Fibroblast of skin of left quadriceps (primary cell): ENCODE data around the gene ARID1B.
A peak's percentile ranks its signal among the peaks of the same experiment; 100 is the strongest.

ENCODE experiments used
- DNase-seq, 2 experiments: peaks; one replicate each; pipeline ENCODE4 v3.0.0-alpha.2; 2013; ENCODE audit warnings: low read depth in 2 of 2

Gene ARID1B

DNA sequence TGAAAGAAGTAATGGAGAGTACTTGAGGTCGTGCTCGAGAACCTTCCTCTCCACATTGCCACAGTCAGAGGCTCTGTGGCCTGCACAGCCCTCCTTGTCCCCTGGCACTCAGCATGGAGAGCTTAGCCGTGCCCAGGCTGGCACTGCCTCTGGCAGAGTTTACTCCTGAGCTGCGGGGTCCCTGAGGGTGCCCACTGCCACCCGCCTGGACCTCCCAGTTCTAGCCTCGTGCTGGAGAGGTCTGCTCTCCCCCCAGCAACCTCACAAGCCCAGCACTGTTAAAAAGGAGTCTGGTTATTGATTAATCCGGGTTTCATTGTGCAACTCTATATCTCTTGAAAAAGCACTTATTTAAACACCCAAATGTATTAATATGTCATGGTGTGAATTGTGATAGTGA lies 319.3 kb downstream of the ARID1B start:
- no peak for DNase-seq

DNA sequence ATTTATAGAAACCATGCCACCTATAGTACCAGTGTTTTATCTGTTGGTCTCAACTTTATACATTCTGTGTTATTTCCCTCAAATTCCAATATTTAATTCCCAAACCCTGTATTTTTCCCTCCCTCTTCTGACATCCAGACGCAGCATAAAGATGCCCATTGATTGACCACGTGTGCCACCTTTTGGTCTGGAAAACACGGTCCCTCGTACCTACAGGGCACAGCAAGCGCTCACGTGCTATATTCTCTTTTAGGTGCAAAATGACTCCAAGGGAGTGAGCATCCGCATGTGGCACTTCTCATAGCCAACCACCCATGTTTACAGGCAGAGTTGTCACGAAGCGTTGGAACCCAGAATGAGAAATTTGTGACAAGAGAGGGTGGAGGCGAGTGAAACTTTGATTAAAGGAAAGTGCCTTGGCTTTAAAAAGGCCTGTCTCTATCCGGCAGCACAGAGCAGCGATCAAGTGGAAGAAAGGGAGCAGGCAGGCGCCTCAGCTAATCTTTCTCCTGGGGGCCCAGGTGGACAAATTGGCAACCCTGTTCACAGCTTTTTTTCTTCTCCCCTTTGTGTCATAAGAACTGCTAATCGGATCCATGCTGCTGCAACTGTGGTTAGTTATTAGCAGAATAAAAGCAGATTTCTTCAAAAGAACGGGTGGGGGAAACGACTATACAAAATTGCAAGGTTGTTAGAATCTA lies 320.2 kb downstream of the ARID1B start:
- DNase-seq = no peak

DNA sequence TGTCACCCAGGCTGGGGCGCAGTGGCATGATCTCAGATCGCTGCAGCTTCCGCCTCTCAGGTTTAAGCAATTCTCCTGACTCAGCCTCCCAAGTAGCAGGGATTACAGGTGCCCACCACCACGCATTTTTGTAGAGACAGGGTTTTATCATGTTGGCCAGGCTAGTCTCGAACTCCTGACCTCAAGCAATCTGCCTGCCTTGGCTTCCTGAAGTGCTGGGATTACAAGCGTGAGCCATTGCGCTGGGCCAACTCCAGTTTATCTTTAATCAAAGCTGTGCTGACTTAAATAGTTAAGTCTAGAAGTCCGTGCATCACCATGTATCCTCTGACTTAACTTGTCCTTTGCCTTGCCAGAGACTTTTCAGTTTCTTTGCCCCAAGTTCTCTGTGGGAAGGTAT lies 321.8 kb downstream of the ARID1B start:
- DNase-seq = no peak

DNA sequence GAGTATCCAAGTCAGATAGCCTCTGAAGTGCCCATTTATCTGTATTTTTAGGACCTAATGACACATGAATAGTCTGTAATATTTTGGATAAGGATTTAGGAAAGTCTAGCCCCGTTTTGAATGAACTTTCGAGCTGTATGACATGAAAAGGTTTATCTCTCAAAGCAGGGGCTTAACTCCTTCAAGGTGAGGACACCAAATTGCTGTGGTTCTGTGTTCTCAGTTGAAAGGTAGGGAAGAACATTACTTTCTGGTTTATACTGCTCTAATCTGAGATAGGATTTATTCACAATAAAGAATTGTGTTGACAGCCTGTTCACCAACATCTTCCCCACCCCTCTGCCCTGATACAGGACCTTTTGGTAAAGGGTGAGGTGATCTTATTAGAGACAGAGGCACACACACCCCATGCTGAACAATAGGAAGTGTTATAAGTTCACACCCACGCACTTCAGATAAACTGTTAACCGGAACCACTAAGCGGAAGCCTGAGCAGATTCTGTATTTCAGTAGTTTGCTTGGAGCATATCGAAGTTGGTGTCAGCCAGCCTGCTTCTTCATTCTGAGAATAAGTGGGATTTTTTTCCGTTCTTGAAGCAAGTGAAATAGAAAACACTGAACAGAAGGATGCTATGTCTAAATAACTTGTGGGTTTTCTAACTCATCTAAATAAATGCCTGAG lies 322.9 kb downstream of the ARID1B start:
- no peak for DNase-seq

DNA sequence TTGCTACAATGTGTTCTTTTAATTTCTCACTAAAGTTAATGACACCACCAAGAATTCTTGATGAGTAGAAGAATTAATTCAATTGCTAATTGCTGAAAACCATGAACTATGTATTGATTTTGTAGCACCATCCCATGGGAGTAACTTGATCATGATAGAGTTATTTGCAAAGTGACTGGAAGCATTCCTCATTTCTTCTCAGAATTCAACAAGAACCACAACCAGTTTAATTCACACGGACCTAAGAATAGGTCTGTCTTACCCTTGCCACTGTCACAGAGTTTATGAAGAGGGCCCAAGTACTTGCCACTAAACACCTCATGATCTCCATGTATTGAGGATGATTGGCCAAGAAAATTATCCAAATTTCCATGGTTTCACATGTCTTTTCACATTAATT lies 324.0 kb downstream of the ARID1B start:
- DNase-seq = no peak

DNA sequence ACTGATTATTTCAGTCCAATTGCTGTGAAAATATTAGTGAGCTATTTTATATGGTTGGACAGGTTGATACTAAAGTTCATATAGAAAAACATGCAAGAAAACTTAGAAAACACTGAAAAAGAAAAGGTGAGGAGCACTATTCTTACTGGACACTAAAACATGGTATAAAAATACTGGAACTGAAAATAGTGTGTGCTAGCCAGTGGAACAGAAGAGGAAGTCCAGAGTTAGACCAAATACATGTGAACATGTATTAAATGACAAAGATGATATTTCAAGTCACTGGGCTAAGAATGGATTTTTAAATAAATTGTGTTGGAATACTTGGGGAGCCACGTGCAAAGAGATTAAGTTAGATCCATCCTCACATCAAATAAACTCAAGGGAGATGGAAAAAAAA lies 327.6 kb downstream of the ARID1B start:
- no peak for DNase-seq

DNA sequence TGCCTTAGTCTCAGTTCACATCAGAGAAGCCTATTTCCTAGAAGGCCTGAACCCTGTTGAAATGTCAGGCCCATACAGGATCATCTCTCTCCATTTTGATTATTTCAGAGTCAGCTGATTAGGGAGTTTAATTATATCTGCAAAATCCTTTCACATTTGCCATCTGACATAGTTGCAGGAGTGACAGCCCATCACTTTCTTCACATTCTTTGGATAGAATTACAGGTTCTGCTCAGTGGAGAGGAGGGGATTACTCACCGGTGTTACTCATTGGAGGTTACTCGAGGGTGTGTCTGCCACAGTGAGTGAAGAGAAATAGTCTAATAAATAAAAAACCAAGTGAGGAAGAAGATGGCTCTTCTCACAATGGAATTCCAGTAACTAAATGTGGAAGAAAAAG lies 329.3 kb downstream of the ARID1B start:
- DNase-seq = peak in 1 of 2 experiments; percentile 9

DNA sequence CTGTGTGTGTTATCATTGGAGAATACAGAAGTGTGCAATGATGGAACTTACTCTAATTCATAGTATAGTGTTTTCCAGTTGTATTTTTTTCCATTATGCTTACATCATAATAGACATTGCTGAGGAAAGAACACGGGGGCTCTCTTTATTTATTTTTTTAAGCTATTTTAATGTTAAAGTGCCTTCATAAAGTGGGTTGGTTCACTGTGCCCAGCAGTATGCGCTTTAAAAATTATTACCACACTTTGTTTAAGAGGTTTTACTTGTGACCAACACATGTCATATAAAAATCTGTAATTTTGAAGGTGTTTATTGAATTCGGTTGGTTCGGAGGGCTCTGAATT lies 330.4 kb downstream of the ARID1B start:
- no peak for DNase-seq

DNA sequence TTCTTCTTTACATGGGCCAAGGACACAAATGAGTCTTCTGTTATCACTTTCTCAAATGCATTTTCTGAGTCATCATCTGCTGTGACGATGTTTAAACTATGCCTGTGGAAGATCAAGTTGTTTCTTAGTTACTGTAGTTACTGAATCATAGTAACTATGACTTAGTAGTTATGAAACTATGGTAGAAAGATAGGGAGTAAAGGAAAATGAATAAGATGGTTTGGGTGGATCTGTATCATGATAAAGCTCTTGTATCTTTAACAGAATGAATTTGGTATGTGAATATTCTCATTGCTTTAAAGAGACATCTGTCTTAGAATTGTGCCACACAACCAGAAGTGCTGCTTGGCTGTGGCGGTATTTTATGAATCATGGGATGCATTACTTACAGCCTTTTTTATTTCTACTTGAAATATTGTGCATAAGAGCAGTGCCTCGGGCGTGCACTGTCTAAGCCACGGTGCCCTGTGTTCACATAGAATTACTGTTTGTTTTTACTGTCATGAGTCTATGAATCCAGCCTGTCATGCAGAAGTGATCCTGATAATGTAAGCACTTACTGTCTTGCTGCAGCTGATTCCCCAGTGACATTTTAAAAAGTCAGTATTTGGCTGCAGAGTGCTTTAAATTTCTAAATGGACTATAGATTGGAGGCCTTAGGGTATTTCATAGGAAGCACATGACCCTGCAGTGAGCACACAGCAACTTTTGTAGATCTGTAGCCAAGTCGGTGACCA lies 330.9 kb downstream of the ARID1B start:
- peak; percentile 66 to 68 for DNase-seq

DNA sequence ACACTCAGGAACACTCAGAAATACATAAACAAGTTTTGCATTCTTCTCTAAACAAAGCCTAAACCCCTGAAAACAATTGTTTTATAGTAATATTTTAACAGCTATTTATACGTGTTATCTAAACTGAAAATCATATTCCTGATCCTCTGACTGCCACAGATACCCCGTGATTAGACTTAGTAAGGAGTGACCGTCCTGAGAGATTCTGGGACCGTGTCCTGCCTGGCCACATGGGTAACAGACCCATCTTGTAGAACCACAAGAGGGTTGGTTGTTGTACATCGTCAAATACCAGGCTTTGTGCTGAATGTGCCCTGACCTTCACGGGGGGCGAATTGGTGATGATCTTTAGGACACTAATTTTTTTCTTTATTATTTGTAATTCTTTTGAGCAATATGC lies 331.7 kb downstream of the ARID1B start:
- DNase-seq = no peak

DNA sequence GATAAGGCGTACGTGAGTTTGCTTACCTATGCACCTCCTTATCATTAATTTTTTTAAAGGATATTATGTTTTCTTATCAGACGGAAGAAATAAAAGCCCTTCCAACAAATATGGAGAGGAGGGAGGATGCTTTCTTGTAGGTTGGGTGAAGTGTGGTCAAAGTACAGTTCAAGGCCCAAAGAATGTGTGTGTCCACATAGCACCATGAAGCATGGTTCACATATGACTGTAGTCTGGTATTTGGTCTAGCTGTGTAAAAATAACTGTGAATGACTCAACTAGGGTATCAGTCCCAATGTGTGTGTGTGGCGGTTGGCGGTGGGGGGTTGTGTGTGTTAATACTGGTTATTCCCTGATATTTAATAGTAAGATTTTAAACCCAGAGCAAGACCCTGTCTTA lies 333.4 kb downstream of the ARID1B start:
- peak in 1 of 2 experiments; percentile 33 for DNase-seq

DNA sequence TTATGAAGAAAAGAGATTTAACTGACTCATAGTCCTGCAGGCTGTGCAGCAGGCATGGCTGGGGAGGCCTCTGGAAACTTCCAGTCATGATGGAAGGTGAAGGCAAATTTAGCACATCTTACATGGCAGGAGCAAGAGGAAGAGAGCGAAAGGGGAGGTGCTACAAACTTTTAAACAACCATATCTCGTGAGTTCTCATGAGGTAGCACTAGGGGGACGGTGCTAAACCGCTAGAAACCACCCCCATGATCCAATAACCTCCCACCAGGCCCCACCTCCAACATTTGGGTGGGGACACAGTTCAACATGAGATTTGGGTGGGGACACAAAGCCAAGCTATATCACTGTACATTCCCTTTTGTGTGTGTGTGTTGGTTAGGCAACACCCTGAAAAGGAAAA lies 336.2 kb downstream of the ARID1B start:
- DNase-seq = no peak

DNA sequence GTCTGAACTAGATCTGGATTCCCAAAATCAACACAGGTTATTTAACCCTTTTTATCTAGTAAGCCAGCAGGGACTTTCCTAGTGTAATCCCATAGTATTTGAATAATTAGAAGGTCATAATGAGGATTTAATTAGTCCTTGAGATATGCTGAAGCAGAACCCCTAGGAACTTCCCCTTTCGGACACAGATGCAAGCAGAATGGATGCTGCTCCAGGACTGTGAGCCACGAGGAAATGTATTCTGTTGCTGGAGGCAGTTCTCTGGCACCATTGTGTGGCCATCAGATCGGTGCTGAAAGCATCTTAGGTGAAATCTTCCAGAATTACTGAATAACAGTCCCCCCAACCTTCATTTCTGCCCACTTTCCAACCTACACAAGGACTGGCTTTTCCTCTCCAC lies 339.2 kb downstream of the ARID1B start:
- no peak for DNase-seq

DNA sequence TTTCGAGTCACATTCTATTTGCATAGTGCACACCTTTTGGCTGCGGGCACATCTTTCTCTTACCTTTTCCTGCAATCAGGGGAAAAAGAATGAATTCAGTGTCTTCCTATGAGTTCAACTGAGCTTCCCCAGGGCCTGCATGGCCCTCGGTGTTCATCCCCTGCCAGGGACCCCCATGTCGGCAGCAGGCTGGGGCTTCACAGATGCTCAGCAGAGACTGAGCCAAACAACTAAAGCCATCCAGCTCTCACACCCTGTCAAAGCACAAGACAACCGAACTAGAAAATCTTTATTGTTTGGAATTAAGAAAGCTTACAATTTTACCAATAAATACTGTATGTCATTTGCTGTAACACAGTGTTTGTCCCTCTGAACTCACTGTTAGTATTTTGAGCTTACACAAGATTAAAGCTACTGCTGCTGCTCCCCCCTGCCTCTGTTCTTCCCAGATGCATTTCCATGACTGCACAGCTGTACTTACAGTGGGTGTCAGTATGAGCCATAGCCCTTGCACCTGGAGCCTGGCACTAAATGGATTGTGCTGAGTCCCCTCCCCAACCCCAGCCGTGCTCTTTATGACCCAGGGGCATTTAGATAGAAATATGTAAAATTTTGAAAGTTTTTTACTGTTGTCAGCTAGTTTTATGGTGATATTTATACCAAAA lies 340.4 kb downstream of the ARID1B start:
- DNase-seq = no peak

DNA sequence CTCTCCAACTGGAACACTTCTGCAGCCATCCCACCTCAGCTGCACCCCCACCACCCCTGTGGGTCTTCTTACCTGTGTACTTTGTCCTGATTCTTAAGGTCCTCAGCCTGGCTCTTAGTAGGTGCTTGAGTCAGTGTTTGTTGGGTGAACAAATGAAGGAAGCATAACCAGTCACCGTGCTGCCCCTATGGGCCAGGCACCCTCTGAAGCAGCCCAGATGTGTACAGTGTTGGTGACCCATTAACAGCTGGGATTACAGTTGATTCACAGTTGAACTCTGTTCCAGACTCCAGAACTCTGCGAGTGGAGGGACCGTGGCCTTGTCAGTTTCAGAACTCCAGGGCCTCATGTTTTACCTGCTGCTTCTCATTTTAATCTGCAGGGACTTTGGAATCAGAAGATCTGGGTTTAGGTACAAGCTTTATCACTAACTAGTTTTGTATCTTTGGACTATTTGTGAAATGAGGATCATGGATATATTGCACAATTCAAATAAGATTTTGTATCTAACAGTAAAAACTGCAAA lies 342.4 kb downstream of the ARID1B start:
- no peak for DNase-seq

DNA sequence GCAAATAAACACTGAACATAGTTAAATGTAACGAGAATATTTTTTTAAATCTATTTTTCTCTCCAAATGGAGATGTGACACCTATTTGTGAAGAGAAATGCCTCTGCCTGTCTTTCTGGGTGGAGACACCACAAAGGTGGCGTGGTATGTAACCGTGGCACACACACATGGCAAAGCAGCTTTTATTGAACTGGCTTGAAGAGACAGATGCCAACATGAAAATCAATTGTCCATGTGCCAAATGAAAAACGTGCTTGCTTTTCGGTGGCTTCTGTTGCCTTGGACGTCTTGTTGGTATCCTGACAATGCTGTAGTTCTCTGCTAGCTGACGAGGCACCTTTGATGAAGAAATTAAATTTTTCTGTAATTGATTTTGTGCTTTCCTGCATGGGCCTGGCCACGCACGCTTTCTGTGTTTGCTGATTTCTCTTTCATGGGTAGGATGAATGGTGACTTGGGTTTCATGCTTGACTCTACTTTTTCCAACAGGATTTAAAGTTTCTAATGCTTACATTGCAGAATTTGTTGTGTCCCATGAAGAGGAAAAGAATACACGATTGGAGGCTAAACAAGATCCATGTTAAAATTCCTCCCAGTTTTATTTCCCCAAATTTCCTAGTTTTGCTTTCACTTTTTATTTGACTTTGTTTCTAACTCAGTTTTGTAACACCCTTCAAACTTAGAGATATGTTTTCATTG lies 343.5 kb downstream of the ARID1B start:
- no peak for DNase-seq

DNA sequence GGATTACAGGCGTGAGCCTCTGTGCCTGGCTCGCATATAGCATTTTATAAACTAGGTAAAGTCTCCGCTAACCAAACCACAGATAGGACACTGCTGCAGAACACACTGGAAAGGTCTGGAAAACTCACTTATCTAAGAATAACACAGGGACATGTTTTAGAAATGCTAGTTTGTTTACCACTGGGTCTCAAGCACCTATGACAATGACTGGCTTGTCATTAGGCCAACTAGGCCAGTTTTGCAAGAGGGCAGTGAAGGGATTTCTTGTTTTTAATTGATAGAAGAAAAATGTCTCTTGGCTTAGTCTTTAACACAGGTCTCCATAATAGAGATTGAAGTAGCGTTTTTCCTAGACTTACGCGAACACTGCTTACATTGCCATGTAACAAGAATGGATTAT lies 344.7 kb downstream of the ARID1B start:
- DNase-seq = no peak

DNA sequence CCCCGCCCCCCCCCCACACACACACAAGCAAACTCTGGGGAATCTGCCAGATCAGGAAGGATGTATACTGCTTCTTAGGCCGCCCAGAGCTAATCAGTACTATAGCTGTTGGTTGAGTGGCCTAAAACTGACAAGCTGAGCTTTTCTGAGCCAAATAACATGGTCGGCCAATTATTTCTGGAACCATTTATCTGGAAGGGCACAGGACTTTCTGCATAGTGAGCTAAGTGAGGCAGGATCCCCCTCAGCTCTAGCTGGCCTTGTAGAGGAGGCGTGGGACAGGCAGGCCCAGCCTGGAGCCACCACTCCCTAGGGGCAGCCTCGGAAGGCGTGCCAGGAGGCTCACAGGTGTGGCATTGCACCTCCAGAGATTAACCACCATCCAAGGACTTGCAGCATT lies 346.1 kb downstream of the ARID1B start:
- no peak for DNase-seq

DNA sequence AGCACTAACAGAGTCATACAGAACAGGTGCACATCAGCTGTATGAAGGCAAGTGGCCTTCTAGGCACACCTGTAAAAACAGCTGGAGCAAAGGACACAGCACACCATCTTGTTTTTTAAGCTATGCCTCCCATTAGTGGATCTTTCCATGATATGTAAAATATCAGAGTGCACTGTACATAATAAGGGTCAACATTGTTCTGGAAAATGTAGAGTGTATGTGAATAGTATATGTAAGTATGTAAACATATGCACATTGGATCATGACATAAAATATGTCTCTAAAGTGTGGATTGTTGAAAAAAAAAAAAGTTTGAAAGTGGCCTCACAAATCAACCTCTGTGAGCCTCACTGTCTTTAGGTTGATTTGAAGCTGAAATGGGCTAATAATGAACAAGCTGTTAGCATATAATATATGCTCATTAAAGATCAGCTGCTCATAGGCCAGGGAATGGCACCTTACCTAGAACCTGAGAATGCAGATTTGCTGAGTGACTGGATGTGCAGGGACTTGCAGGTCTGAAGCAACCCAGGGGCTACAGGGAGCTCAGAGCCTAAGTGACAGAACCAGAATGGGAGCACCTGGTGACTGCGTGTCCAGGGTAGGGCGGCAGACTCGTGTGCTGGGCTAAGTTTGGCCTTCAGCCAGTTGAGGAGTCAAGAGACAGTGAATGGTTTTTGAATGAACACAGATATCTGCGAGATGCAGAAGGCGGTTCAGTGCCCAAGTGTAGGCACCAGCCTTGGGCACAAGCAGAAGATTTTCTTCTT lies 347.5 kb downstream of the ARID1B start:
- DNase-seq = no peak

DNA sequence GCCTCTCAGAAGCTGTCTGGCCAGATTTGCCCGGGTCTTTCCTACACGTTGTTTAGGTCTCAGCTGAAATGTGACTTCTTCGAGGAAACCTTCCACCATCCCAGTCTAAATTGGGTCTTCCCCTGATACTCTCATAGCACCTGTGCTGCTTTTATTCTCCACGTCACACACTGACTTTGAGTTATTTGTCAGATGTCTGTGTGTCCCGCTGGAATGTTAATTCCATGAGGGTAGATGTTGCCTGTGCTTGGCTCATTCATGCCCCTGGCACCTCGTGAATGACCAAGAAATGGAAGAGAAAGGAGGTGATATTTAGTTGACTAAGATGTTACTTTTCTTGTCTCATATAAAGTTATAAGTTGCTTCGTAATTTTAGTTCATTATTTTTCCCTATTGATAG lies 348.4 kb downstream of the ARID1B start:
- no peak for DNase-seq
